SK-N-DZ (cell line): ENCODE measurements around the gene PRR22.
"Not testable (repeated sequence)": the region's sequence is repeated elsewhere in the genome, so short reads cannot be mapped to it uniquely, and the experiment has no call there.

Experiments used
- DNase-seq: peaks from one replicate; pipeline ENCODE4 v3.0.0-alpha.2; 2015; ENCODE audit warnings: low spot score

Gene PRR22

GRCh38 chr19:5753743-5754142 lies 30.8 kb downstream of the PRR22 start:
- DNase-seq, result no peak

GRCh38 chr19:5751709-5752108 lies 32.8 kb downstream of the PRR22 start:
- DNase-seq, result no peak

GRCh38 chr19:5749505-5749904 lies 35.0 kb downstream of the PRR22 start:
- no peak for DNase-seq

- DNase-seq, result not testable (repeated sequence)
Measured at GRCh38 chr19:5748920-5749319, 35.6 kb downstream of the PRR22 start.

GRCh38 chr19:5744999-5745398 lies 39.5 kb downstream of the PRR22 start:
- DNase-seq, result not testable (repeated sequence)

- no peak for DNase-seq
Measured at GRCh38 chr19:5743630-5744029, 40.9 kb downstream of the PRR22 start.

GRCh38 chr19:5742051-5742450 lies 42.5 kb downstream of the PRR22 start:
- DNase-seq, result no peak

- no peak for DNase-seq
Measured at GRCh38 chr19:5738423-5738822, 46.1 kb downstream of the PRR22 start.

- not testable (repeated sequence) for DNase-seq
Measured at GRCh38 chr19:5733172-5733571, 51.4 kb downstream of the PRR22 start.
